K562 treated with DMSO at 1 percent for 24 hours (cell line): ENCODE measurements around the gene SLC35E4. TPM values are rescaled to one million over a fixed set of nuclear protein-coding genes. Genes with fewer than 3 reads are reported as not detected.

Experiments used
- total RNA-seq: library from RNA; unstranded; fragments of 300-600 nt; gene quantifications from 2 replicates; pipeline ENCODE4 v1.2.3, GENCODE V29; 2022; ENCODE audit warnings: low read depth; ENCODE audit not compliant: insufficient read depth

Gene SLC35E4
- 4.5 and 4.6 TPM in 2 replicates for total RNA-seq

DNA sequence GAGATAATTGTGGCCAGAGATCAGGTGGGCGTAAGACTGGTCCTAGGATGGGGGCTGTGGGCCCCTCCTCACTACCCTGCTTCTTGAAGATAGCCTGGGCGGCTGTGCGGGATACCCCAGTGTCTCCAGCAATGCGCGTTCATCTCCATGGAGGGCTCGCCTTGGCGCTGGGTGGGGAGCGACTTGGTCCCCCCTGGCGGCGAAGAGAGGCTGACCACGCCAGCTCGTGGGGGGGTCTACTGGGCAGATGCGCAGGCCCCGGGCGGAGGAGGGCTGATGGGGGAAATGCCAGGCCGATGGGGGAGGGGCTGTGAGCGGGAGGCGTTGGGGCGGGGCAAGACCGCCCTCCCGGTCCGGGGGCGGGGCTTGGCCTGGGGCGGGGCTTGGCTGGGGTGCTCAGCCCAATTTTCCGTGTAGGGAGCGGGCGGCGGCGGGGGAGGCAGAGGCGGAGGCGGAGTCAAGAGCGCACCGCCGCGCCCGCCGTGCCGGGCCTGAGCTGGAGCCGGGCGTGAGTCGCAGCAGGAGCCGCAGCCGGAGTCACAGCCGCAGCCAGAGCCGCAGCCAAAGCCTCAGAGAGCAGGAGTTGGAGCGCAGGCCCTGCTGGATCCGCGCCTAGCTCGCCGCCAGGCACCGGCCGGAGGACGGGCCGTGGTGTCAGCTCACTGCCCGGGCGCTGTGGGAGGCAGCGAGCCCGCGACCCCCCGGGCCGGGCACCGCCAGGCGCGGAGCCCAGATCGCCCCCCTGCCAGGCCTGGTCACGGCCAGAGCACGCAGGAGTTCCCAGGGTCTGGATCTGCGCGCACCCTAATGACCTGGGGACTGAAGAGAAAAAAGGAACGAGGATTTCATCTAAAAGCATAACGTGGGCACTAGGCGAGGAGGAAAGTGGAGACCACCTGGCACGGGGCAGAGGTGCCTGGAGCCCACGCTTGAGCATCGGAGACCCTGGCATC, at the start of gene SLC35E4:
SLC35E4 (plus strand) TSS at position 509 of the 953 bp plus-strand sequence. CDS start 670 bp downstream, outside the sequence.

DNA sequence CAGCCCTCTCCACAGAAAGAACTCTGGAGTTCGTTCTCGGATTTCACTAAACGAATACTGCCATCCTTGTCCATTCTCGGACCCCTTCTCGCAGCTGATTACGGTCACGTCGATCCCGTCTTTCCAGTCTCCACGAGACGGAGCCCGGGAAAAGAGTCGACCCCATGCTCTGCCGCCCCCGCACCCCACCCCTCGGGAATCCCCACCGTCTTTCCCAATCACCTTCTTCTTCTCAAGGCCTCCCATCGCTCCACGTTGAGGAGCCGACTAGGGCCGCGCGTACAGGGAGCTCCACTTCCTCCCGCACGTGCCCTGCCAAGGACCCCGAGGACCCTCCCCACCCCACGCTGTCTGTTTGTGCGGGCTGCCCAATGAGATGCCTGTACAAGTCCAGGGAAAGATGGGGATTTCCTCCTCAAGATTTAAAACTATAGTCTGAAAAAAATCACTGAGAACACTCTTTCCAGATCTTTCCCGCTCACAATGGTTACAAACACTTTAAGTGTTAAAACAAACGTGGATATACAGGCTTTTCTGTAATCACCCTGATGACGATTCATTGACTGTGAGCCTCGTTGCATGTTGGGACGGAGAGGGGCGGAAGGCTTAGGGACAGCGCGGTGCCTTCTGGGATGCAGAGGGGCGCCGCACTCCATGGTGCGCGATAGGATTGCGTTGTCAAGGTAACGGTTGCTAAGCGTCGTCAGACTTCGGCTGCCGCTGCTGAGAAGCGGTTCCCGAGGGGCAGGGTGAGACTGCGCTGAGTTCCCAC, 43.8 kb upstream of the SLC35E4 start, which contains the start of gene PES1:
PES1 (minus strand) TSS at position 323 of the 772 bp plus-strand sequence; CDS start at position 246, 77 bp downstream.

GRCh38 chr22:30606455-30607299, 28.9 kb upstream of the SLC35E4 start, which contains the start of gene TCN2:
Gene TCN2, plus strand, starts transcription at chr22:30607174. Its CDS starts 158 bp downstream, at chr22:30607332.

DNA sequence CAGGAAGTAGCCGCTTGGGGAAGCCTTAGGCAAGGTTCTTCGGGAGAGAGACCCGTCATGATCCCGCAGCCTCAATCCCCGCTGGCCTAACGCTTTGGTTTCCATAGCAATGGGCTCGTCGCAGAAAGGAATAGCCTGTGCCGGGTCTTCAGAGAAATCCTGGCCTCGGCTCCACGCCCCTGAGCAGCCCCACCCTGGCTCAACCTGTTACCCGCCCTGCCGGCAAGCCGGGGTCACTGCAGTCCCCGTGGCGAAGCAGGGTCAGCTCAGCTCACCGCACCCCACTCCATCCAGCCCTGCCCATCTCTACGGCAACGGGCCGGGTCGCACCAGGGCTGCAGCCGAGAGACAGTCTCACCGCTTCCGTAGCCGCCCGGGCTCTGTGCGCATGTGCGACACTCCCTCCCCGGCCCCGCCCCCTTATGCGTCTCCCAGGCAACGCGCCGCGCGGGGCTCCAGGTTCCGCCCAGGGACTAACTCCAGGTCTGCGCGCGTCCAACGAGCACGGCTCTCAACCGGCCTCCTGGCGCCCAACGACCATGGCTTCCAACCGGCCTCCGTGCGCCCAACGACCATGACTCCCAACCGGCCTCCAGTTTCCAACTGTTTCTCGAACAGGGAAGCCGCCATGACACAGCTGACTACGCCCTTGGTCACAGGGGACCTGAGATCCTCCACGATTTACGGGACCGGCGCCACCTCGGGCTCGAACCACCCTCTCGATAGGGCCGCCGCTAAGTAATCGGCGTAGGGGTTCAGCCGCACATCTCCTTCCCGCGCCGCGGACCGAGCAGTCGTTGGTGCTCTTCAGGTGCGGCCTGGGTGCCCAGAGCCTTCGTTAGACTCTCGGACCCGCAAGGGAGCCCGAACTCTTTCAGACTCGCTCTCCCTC, 32.2 kb downstream of the SLC35E4 start, which contains the start of gene DUSP18:
DUSP18 (minus strand) TSS at position 382 of the 892 bp plus-strand sequence. CDS start 3,872 bp downstream, outside the sequence.

DNA sequence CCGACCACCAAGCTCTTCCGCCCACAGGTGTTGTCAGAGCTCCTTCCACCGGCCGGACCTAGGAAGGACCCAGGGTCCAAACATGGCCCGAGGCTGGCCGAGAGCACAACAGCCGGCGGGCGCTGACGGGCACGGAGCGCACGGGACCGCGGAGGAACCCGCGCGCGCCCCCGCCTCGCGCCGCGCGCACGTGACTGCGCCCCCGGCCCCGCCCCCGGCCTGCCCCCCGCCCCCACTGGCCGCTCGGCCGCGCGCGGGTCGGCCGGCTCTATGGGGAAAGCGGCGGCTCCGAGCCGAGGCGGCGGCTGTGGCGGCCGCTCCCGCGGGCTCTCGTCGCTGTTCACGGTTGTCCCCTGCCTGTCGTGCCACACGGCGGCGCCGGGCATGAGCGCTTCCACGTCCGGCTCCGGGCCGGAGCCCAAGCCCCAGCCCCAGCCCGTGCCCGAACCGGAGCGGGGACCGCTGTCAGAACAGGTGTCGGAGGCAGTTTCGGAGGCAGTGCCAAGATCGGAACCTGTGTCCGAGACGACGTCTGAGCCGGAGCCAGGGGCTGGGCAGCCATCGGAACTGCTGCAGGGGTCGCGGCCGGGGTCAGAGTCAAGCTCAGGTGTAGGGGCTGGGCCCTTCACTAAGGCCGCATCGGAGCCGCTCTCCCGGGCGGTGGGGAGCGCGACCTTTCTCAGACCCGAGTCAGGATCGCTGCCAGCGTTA, 59.2 kb downstream of the SLC35E4 start, which contains the start of gene OSBP2:
OSBP2 (plus strand) TSS at position 235 of the 711 bp plus-strand sequence; CDS start at position 271, 36 bp downstream.

Other genes starting within 250 kb of the SLC35E4 start
- gene RNF215, start 248.4 kb upstream of the SLC35E4 start, total RNA-seq = 6.0 and 7.2 TPM in 2 replicates
- gene SEC14L2, start 238.8 kb upstream of the SLC35E4 start, total RNA-seq = 0.13 and 0.34 TPM in 2 replicates
- gene MTFP1, start 210.0 kb upstream of the SLC35E4 start, total RNA-seq = 40.7 and 46.3 TPM in 2 replicates
- gene SEC14L3, start 163.8 kb upstream of the SLC35E4 start, total RNA-seq = not detected in 2 replicates
- gene SEC14L4, start 130.1 kb upstream of the SLC35E4 start, total RNA-seq = not detected in 2 replicates
- 0.96 and 1.3 TPM in 2 replicates for gene SEC14L6, start 89.0 kb upstream of the SLC35E4 start, total RNA-seq
- gene GAL3ST1, start 61.1 kb upstream of the SLC35E4 start, total RNA-seq = 7.6 and 8.3 TPM in 2 replicates
- gene PES1, start 43.9 kb upstream of the SLC35E4 start, total RNA-seq = 45.7 and 45.8 TPM in 2 replicates
- 3.7 and 4.4 TPM in 2 replicates for gene TCN2, start 28.6 kb upstream of the SLC35E4 start, total RNA-seq
- gene DUSP18, start 32.1 kb downstream of the SLC35E4 start, total RNA-seq = 2.6 and 2.8 TPM in 2 replicates
- 22.8 and 23.6 TPM in 2 replicates for gene OSBP2, start 59.1 kb downstream of the SLC35E4 start, total RNA-seq